GM19468 (cell line): Measurements from ENCODE around the gene SLC66A2.
"Not testable (repeated sequence)": the region's sequence is repeated elsewhere in the genome, so short reads cannot be mapped to it uniquely, and the experiment has no call there.

Experiments
- ATAC-seq: cut with Tn5 transposase; IDR thresholded peaks from one replicate; pipeline ENCODE4 v1.9.1; 2021; ENCODE audit warnings: mild to moderate bottlenecking, moderate library complexity, moderate number of reproducible peaks; ENCODE audit not compliant: unreplicated experiment; ENCODE audit errors: extremely low read depth

Gene SLC66A2

GRCh38 chr18:79951545-79952455, at the start of gene SLC66A2:
SLC66A2 (minus strand) TSS chr18:79951653; CDS start chr18:79950926, 727 bp downstream.
- peak; percentile 65 for ATAC-seq

- no peak for ATAC-seq
Measured at GRCh38 chr18:80000877-80001276, 49.4 kb upstream of the SLC66A2 start.

DNA sequence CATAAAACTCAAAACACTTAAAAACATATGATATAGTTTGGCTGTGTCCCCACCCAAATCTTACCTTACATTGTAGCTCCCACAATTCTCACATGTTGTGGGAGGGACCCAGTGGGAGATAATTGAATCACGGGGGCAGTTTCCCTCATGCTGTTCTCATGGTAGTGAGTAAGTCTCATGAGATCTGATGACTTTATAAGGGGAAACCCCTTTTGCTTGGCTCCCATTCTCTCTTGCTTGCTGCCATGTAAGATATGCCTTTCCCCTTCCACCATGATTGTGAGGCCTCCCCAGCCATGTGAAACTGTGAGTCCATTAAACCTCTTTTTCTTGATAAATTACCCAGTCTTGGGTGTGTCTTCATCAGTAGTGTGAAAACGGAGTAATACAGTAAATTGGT, 48.2 kb upstream of the SLC66A2 start:
- not testable (repeated sequence) for ATAC-seq

DNA sequence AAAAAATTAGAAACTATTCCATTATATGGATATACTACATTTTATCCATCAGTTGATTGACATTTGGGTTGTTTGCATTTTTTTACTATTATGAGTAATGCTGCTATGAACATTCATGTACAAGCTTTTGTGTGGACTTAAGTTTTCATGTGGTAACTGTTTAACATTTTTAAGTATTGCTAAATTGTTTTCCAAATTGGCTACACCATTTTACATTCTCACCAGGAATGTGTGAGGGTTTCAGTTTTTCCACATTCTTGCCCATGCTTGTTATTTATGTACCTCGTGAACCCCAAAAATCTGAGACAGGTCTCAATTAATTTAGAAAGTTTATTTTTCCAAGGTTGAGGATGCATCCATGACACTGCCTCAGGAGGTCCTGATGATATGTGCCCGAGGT, 40.0 kb upstream of the SLC66A2 start:
- ATAC-seq = no peak

- ATAC-seq = no peak
Measured at GRCh38 chr18:79989195-79989497, 37.7 kb upstream of the SLC66A2 start.

- ATAC-seq = peak; percentile 98
Measured at GRCh38 chr18:79988451-79989194, 37.2 kb upstream of the SLC66A2 start, which contains the start of gene TXNL4A. TXNL4A (minus strand) TSS chr18:79988563; CDS start chr18:79988392, 171 bp downstream.

- peak; percentile 13 for ATAC-seq
Measured at GRCh38 chr18:79988071-79988450, 36.6 kb upstream of the SLC66A2 start.

- no peak for ATAC-seq
Measured at GRCh38 chr18:79987566-79987965, 36.1 kb upstream of the SLC66A2 start.

- ATAC-seq = no peak
Measured at GRCh38 chr18:79986726-79987125, 35.3 kb upstream of the SLC66A2 start.

GRCh38 chr18:79985172-79985571, 33.7 kb upstream of the SLC66A2 start:
- ATAC-seq = no peak

GRCh38 chr18:79983793-79984192, 32.3 kb upstream of the SLC66A2 start:
- no peak for ATAC-seq

GRCh38 chr18:79983253-79983652, 31.8 kb upstream of the SLC66A2 start:
- no peak for ATAC-seq

DNA sequence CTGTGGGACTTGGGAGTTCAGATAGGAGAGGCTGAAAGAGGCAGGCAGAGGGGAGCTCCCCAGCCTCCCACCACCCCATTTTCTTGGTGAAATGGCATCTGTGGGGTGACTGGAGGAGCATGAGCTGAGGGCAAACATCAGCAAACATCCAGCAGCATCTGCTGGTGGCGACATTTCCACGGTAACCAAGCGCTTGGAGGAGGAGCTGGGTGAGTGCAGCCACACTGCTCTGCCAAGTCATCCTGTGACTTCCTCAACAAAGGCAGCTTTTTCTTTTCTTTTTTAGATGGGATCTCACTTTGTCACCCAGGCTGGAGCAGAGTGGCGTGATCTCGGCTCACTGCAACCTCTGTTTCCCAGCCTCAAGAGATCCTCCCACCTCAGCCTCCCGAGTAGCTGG, 31.3 kb upstream of the SLC66A2 start:
- ATAC-seq = no peak

DNA sequence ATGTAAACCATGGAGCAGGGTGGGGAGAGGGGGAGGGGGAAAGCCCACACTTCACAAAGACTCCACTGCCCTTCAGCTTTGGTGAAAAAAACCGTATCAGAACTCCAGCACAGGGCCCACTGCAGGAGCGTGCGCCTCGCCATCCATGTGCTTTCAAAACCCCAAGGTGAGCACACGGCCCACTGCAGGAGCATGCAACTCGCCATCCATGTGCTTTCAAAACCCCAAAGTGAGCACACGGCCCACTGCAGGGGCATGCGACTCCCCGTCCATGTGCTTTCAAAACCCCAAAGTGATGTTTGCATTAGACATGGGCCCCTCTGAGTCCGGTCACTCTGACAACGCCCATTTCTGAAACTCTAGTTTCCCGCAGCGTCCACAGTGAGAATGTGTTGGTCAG, 29.1 kb upstream of the SLC66A2 start:
- ATAC-seq = no peak

DNA sequence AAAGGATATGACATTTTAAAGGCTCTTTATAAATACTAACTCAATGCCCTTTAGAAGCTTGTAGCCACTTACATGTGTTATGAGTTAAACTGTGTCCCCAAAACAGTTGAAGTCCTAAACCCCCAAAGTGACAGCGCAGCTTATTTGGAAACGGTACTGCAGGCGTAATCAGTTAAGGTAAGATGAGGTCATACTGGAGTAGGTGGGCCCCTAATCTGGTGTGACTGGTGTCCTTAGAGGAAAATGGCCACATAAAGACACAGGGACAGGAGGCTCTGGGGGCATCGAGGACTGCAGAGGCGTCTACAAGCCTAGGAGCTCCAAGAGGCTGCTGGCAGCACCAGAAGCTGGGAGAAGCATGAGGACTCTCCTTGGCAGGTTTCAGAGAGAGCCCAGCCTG, 28.4 kb upstream of the SLC66A2 start:
- ATAC-seq = no peak

GRCh38 chr18:79975985-79976680, 24.7 kb upstream of the SLC66A2 start:
- ATAC-seq = no peak

DNA sequence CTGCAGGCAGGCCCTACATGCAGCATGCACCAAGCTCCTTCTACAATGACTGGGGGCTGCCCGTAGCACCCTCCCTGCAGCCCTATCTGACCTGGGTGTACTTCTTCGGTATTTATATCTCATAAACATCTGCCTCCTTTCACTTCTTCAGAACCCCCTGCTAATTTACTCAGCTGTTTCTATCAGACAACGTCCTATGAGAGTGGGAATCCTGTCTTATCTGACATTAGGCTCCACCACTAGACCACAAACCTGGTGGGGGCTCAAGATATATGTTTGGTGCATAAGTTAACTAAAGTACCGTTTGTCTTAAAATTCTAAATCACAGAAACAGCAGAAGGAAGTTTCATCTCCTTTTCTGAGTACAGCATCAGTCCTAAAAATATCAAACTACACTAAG, 23.6 kb upstream of the SLC66A2 start:
- ATAC-seq = no peak

DNA sequence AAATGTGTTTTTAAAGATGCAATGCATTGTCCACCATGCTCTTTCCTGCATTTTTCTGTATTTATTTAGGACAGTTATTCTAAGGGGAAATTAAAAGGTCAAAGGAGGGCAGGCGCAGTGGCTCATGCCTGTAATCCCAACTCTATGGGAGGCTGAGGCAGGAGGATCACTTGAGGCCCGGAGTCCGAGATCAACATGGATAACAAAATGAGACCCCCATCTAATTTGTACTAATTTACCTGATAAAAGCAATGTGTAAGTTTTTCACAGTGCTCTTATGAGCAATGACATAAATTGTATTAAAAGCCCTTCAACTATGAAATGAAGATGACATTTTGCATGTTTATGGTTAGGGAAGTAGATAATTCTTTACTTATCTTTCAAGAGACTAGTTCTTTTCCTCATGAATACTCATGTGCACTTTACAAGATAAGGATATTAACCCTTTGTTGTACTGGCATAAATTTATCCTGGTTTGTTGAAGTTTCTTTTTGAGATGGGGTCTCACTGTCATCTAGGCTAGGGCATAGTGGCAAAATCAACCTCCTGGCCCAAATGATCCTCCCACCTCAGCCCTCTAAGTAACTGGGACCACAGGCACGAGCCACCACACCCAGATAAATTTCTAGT, 22.7 kb upstream of the SLC66A2 start:
- ATAC-seq = no peak

- no peak for ATAC-seq
Measured at GRCh38 chr18:79973517-79973916, 22.1 kb upstream of the SLC66A2 start.

GRCh38 chr18:79972720-79973119, 21.3 kb upstream of the SLC66A2 start:
- ATAC-seq = no peak
